Activated CD4-positive, CD25-positive, alpha-beta regulatory T cell treated with anti-CD3 and anti-CD28 coated beads, Interleukin-2, amount 50 U/mL, for 24 hours (primary cell): ENCODE data around the gene ZNF365.

Experiments
- ATAC-seq, 2 donors: fragments of 150-1000 bp; cut with Tn5 transposase; one replicate each; pipeline ENCODE4 v1.10.0; 2021; ENCODE audit warnings: mild to moderate bottlenecking in 1 of 2, moderate library complexity in 1 of 2

Gene ZNF365, protein sequence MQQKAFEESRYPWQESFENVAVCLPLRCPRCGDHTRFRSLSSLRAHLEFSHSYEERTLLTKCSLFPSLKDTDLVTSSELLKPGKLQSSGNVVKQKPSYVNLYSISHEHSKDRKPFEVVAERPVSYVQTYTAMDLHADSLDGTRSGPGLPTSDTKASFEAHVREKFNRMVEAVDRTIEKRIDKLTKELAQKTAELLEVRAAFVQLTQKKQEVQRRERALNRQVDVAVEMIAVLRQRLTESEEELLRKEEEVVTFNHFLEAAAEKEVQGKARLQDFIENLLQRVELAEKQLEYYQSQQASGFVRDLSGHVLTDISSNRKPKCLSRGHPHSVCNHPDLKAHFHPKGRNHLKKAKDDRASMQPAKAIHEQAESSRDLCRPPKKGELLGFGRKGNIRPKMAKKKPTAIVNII

DNA sequence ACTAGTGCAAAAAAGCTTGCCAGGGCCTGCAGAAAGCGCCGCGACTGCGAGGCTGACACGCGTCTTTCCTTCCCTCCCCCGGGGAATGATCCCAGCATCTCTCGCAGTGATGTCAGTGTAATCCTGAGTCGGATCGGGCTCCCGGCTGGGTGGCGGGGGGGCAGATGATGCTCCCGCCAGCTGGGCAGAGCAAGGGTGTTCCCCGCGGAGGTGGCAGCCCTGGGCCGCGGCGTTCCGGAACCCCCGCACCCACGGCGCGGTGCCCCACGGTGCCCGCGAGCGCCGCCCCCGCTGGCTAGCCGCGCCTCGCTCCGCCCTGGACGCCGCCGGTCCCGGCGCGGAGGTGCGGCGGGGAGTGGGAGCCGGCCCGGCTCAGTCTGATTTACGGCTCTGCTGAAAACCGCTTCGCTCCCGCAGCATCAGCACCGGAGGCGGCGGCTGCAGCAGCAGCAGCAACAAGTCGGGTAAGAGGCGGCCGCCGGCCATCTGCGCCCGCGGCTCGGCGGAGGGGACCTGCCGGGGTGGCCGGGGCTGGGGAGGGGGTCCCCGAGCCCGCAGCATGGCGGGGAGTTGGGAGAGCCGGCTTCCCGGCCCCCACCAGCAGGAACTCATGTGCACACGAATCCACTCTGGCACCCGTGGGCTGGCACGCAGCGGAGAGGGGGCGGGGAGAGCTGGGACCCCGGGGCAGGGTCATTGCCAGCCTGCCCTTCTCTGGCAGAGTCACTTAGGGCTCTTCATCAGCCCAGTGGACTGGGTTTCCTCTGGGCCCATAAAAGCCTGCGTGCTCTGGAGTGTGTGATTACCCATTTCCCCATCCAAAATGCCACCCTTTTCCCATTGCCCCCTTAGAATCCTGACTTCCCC, at the start of gene ZNF365:
Gene ZNF365, plus strand, starts transcription at position 375 of the 867 bp plus-strand sequence. CDS start 1,825 bp downstream, outside the sequence.
- ATAC-seq = peak; percentile 79 to 81

DNA sequence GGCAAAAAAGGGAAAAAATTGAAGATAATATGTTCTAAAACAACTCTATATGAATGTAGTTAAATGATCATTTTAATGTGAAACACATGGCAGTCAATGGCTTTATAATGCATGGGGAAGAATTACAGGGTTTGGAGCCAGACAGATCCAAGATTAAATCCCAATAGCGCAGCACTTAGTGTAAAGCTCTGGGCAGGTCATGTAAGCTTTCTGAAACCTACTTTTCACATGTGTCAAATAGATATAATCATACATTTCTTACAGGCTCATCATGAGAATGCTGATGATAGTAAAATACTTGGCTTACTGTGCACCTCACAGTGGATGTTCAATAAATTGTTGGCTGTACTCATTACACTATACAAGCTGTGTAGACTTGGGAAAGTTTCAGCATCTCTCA, 48.0 kb upstream of the ZNF365 start:
- ATAC-seq = no peak

DNA sequence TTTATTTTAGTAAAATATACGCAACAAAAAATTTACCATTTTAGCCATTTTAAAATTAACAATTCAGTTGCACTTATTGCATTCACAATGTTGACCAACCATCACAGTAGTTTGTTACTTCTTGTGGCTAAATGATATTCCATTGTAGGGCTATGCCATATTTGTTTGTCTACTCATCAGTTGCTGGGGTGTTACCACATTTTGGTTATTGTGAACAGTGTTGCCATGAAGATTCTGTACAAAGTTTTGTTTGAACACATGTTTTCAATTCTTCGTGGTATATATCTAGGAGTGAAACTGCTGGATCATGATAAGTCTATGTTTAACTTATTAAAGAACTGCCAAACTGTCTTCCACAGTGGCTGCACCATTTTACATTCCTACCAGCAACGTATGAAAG, 46.3 kb upstream of the ZNF365 start:
- ATAC-seq = no peak

DNA sequence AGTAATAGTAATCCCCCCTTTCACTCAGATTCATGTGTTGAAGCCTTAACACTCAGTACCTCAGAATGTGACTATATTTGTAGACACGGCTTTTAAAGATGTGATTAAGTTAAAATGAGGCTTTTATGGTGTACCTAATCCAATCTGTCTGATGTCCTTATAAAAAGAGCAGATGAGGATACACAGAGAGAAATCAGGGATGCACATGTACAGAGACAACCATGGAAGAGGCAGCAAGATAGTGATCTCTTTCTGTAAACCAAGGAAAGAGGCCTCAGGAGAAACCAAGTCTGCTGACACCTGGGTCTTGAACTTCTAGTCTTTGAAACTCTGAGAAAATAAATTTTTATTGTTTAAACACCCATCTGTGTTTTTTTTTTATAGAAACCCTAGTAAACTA, 44.0 kb upstream of the ZNF365 start:
- ATAC-seq = no peak

DNA sequence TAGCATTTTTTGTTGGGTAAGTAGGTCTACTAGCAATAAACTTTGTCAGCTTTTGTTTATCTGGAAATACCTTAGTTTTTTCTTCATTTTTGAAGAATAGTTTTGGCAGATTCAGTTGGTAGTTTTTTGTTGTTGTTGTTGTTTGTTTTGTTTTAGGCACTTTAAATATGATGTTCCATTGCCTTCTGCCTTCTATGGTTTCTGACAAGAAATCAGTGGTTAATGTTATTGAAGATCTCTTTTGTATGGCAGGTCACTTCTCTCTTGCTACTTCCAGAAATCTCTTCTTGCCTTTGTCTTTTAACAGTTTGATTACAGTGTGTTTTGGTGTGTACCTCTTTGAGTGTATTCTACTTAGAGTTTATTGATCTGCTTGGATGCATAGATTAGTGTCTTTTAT, 41.8 kb upstream of the ZNF365 start:
- ATAC-seq = no peak

DNA sequence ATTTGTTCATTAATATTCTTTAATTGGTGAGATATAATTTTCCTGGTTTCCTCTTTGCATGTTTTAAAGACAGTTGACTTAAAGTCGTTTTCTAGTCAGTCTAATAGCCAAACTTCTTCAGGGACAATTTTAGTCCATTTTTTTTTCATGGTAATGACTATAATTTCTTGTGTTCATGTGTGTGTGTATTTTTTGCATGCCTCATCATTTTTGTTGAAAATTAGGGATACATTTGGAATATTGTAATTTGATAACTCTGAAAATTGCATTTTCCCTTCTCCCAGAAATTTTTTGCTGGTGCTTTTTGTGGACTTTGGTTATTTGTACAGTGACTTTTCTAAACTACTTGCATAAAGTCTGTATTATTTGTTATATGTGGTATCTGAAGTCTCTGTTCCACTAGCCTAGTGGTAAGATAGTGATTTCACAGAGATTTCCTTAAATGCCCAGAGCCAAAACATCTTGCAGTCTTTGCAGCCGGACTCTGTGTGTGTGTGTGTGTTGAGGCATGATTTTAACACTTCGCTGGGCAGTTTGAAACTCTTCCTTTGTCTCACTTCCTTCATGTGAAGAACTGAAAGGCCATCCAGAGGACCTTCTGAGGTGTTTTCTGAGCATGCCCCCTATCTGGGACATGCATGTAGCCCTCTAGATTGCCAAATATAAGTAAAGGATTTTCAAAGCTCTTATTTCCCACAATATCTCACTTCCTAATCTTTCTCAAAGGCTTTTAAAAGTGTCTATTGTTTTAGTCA, 40.9 kb upstream of the ZNF365 start:
- ATAC-seq = no peak

DNA sequence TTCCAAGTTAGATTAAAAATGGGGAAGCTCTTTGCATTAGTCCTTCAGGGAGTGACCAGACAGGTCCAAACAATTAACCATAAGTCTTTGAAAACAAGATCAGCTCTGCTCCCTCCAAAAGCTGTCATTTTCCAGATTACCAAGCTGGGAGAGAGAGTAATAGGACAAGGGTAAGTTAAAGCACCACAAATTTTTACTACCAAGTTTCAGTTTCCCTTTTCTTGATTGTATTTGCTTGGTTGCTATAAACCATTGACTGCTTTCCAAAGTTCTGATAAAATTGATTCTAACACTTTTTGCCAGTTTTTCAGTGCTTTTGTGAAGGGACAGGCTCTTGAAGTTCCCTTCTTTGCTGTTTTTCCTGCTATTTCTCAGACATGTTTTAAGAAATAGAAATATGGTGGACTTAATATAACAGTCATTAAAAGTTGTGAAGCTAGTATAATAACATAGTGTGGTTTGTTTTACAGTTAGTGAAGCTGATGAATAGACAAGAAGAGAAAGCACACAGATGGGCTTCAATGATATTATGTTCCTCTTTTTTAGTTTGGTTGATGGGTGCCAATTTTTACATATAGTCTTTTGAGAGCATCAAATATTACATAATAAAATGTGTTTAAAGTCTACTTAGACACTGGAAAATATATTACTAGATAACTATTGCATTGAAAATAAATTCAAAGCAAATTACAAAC, 40.0 kb upstream of the ZNF365 start:
- ATAC-seq = no peak

DNA sequence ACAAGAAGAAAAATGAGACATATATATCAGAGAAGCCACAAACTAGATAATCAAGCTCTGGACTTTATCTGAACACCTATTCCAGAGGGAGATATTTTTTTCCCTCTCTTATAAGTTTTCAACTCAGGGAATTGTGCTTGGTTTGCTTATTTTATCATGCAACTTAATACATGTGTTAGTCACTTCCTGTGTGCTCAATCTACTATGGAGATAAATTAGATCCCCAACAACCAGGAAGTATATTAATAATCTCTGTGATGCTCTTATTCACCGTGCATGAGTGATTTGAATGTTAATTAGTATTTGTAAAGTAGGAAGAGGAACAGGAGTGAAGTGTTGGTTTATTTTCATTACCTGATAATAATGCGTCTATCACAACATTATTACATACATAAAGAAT, 38.8 kb upstream of the ZNF365 start:
- ATAC-seq = no peak

DNA sequence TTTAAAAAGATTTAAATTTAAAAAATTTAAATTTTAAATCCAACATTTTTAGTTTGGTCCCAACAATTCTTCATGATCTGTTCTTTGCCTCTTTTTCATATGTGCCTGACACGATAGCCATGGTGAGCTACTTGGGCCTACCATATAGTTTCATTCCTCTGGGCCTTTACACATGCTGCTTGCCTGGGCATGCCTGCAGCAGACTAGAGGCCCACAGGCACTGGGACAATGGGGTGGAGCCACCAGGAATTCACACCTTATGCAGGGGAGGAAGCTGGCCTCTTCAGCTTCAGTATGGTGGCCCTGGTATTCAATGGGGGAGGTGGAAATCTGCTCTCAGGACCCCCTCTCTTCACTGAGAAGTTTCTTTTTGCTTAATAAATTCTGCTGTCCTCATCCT, 37.8 kb upstream of the ZNF365 start:
- no peak for ATAC-seq

DNA sequence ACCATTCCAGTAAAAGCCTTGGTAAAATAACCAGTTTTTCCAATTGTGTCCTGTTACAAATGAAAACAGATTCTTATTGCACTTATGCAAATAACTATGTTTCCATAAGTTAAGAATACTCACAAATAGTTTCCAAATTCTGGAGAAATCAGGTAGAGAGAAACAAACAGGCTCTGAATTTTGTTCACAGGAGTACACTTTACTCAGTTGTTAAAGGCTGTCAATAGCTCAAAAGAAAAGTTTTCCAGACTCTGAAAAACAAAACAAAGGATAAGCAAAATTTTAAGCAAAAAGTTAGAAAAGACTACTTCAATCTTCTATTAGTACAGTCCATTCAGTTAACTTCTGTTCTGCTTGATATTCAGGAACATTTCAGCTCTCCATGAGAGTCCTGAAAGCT, 32.8 kb upstream of the ZNF365 start:
- ATAC-seq = no peak

DNA sequence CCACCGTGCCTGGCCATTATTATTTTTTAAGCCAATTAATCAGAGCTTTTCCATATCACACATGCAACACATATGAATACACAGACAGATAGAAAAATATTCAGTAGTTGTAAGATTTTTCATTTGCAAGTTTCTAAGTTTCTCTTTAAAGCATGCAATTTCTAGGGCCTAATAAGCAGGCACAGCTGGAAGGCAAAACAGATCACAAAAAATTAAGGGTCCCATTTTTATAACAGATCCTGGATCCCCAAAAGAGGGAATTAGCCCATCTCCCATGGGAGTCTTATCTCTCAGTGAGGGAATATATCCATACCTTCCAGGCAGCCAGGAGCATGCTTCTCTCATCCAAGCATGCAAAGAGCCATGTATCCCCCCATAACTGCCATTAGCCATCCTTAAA, 31.2 kb upstream of the ZNF365 start:
- no peak for ATAC-seq

DNA sequence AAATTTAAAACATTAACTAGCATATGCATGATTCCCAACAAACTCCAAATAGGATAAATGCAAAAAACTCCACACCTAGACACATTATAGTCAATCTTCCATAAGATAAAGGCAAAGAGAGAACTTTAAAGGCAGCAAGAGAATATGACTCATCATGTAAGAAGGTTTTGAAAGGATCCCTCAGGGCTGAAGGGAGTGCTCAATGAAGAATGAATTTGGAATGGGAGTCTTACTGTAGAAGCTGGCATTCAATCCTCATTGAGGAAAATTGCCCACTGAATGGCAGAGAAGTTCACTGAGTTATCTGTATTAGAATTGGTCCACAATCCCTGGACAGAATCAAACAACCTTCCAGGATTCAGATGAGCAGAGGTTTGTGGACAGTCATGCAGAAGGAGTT, 26.1 kb upstream of the ZNF365 start:
- ATAC-seq = no peak

DNA sequence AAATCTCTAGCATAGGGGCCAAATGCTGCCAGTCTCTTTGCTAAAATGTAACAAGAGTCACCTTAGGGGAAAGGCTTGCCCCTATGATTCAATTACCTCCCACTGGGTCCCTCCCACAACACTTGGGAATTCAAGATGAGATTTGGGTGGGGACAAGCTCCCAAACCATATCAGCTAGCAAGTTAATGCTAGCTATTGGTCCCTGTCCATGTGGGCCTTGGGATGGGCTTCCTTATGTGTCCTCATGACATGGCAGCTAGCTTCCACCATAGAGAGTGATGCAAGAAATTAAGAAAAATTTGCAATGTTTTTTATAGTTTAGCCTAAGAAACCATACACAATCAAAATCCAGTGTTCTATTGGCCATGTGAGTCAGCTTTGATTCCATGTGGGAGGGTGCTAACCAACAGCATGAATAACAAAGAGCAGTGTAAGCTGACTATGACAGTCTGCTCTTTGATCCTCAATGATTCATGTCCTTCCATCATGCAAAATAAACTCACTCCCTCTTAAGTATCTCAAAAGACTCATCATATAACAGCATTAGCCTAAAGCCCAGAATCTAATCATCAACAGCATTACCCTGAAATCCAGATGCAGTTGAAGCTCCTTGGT, 21.7 kb upstream of the ZNF365 start:
- peak; percentile 98 to 99 for ATAC-seq

DNA sequence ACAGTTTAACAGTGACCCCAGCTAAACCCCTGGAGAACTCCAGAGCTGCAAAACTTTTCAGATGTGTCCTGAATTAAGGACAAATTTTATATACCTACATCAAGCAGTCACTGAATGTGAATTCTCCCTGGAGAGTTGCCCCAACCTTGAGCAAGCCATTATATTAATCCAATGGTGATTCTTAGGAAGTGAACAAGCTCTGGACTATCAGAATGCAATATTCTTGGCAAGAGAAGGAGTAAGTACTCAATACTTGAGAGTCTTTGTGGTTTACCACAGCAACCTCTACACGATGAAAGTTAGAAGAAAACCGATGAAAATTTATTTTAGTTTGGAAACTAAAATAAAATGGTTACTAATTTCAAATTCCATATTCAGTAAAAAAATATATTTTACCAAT, 19.3 kb upstream of the ZNF365 start:
- no peak for ATAC-seq

DNA sequence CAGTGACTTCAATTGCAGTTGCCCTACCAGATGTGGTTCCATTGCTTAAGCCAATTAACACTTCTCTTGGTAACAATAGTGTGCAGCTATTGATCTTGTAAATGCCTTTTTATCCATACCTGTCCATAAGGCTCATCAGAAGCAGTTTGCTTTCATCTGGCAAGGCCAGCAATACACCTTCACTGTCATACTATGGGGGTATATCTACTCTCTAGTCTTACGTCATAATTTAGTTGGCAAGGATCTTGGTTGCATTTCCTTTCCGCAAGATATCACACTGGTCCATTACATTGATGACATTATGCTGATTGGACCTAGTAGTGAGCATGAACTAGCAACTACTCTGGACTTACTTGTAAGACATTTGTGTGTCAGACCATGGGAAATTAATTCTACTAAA, 17.7 kb upstream of the ZNF365 start:
- no peak for ATAC-seq

DNA sequence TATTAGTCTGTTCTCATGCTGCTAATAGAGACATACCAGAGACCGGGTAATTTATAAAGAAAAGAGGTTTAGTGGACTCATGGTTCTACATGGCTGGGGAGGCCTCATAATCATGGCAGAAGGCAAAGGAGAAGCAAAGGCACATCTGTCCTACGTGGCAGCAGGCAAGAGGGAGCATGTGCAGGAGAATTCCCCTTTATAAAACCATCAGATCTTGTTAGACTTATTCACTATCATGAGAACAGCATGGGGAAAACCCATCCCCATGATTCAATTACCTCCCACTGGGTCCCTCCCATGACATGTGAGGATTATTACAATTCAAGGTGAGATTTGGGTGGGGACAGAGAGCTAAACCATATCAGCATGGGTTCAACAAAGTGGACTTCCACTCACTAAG, 16.0 kb upstream of the ZNF365 start:
- ATAC-seq = peak; percentile 38 to 62

DNA sequence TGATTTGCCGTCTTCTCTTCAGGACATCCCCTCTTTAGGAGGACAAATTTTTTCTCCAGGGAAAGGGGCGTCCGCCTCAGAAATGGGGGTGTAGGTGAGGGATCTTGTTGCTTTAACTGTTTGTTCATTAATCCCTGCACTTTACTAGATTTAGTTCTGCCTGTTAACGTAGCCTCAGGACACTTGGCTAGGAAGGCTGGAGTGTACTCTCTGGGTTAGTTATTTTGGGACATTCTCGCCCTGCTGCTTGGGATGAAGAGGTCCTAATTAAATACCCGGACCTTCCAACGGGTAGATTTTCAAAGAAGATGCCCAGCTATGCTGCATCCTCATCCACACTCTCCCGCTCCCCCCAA, 552 bp upstream of the ZNF365 start:
- ATAC-seq = no peak

DNA sequence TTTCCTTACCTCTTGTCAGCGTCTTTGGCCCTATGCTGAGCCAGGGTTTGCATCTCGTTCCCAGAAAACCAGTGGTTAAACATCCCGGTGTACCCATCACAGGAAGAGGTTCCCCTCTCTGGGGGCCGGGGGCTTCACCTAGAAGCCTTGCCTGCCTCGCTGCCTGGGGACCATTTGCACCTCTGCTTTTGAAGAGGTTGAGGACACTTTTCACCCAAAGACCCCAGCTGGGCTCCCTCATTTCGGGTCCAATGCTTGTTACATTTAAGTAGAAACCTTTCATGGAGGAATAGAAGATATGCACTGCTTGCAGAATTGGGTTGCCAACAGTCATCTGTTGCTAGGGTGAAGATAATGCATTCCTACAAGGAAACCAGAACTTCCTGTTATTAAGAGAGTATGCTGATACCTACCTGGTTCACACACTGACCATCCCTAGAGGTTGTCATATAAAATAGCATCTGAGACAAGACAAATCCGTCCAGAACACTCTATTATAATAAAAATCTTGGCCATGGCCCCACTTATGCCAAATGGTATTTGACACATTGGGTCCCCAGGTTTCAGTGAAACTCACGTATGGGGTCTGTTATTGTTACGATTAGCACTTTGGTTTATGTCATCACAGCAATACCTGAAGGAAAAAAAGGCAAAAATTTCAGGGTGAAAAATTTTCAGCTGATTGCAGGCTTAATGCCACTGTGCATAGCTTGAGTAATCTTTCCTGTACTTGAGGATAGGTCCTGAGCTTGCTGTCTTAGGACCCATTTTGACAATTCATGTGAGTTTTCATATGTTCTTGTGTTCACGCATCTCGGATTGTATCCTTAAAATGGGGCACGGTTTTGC, 917 bp downstream of the ZNF365 start:
- ATAC-seq = no peak

DNA sequence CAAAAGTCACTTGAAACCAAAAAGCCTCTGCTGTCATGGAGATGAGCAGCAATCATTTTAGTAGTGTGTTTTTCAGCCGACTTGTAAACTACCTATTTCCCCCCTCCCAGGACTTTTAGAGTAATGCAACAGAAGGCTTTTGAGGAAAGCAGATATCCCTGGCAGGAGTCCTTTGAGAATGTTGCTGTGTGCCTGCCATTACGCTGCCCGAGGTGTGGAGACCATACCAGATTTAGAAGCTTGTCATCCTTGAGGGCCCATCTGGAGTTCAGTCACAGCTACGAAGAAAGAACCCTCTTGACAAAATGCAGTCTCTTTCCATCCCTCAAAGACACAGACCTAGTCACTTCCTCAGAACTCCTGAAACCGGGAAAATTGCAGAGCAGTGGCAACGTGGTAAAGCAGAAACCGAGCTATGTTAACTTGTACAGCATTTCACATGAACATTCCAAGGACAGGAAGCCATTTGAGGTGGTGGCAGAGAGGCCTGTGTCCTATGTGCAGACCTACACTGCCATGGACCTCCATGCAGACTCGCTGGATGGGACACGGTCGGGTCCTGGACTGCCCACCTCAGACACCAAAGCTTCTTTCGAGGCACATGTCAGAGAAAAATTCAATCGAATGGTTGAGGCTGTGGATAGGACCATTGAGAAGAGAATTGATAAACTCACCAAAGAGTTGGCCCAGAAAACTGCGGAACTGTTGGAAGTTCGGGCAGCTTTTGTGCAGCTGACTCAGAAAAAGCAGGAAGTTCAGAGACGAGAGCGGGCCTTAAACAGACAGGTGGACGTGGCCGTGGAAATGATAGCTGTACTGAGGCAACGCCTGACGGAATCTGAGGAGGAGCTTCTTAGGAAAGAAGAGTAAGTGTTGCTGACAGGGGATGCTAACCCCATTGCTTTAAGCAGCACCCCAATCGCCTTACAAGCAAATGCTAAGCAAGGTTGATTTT, 2.2 kb downstream of the ZNF365 start:
- ATAC-seq = no peak

DNA sequence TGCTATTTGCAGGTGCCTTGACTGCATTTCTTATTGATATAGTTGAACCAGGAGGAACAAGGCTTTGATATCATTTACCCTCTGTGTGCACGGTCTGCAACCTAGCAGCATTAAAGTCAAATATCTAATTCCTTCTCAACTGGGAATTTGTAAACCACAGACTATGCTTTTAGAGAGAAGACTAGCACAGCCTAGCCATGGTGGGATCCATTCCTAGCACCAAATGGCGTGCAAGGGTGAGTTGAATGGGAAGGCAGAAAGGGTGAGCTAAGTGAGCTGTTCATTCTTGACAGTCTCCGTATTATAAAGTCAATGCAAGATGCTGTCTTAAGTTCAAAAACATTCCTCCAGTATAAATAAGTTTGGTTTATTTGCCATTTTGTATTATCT, 2.9 kb downstream of the ZNF365 start:
- ATAC-seq = no peak
